K562 (cell line): ENCODE measurements around the gene MBD6. TPM values are rescaled to one million over a fixed set of nuclear protein-coding genes. Genes with fewer than 3 reads are reported as not detected.

Experiments used
- ARID3B ChIP-seq: fragments of 250-450 bp; sonication (Bioruptor Pico); IDR thresholded peaks from 2 replicates; pipeline ENCODE4 v1.4.0; 2020; ENCODE audit warnings: borderline replicate concordance
- ATF4 ChIP-seq: fragments of 450-650 bp; formaldehyde crosslinking; IDR thresholded peaks from 2 replicates; pipeline ENCODE4 v1.4.0; 2022; ENCODE audit warnings: mild to moderate bottlenecking, moderate library complexity
- BHLHE40 ChIP-seq: IDR thresholded peaks from 2 replicates; pipeline ENCODE4 v1.6.1; 2011; ENCODE audit warnings: low read length, improper control_type of control experiment
- BRCA1 ChIP-seq, 2 experiments: fragments of 450-650 bp in 1 of 2; sonication (generic) in 1 of 2; formaldehyde crosslinking in 1 of 2; IDR thresholded peaks; 2 replicates each; pipeline versions ENCODE4 v1.5.0 to v1.6.1; 2017 to 2020; ENCODE audit warnings: mild to moderate bottlenecking in 1 of 2, missing genetic modification reagents in 1 of 2
- CHD4 ChIP-seq: fragments of 200-600 bp; sonication (generic); IDR thresholded peaks from 3 replicates; pipeline ENCODE4 v1.6.1; 2012; ENCODE audit warnings: low read depth, mild to moderate bottlenecking, mixed read lengths, low read length, inconsistent platforms; ENCODE audit not compliant: insufficient read depth, insufficient replicate concordance, poor library complexity, severe bottlenecking
- CTCF ChIP-seq, 3 experiments: IDR thresholded peaks in 2 of 3; conservative IDR thresholded peaks in 1 of 3; 2 replicates each; pipeline ENCODE4 v1.5.1; 2011 to 2012; ENCODE audit warnings: low read length in 3 of 3, mild to moderate bottlenecking in 3 of 3, control low read depth in 2 of 3, improper control_type of control experiment in 1 of 3, inconsistent platforms in 1 of 3, low read depth in 1 of 3, mixed read lengths in 1 of 3, moderate library complexity in 1 of 3; ENCODE audit not compliant: insufficient read depth in 2 of 3
- E2F3 ChIP-seq: fragments of 250-450 bp; sonication (Bioruptor Pico); IDR thresholded peaks from 2 replicates; pipeline ENCODE4 v1.4.0; 2020; ENCODE audit warnings: mild to moderate bottlenecking
- ETV5 ChIP-seq: sonication (generic); formaldehyde crosslinking; IDR thresholded peaks from 2 replicates; pipeline ENCODE4 v1.4.0; 2020; ENCODE audit warnings: low read depth, mild to moderate bottlenecking, missing genetic modification reagents
- GTF2A2 ChIP-seq: IDR thresholded peaks from 2 replicates; pipeline ENCODE4 v1.6.1; 2016; ENCODE audit warnings: mild to moderate bottlenecking, missing genetic modification characterization, missing compliant biosample characterization
- GTF2E2 ChIP-seq: fragments of 200-800 bp; sonication (Bioruptor generic); IDR thresholded peaks from 2 replicates; pipeline ENCODE4 v1.6.1; 2016; ENCODE audit warnings: missing genetic modification characterization, missing compliant biosample characterization
- HLTF ChIP-seq: fragments of 450-650 bp; IDR thresholded peaks from 2 replicates; pipeline ENCODE4 v1.6.1; 2016
- MLX ChIP-seq, 2 experiments: fragments of 450-650 bp in 1 of 2; sonication (generic) in 1 of 2; formaldehyde crosslinking; conservative IDR thresholded peaks; 2 replicates each; pipeline versions ENCODE4 v1.4.0 to v1.8.1; 2020 to 2022; ENCODE audit warnings: mild to moderate bottlenecking in 1 of 2, missing genetic modification reagents in 1 of 2
- PHF21A ChIP-seq: fragments of 450-650 bp; IDR thresholded peaks from 2 replicates; pipeline ENCODE4 v1.6.1; 2017; ENCODE audit warnings: low read depth, borderline replicate concordance
- RAD21 ChIP-seq, 2 experiments: fragments of 250-450 bp in 1 of 2; fragments of 450-650 bp in 1 of 2; sonication (Bioruptor Pico) in 1 of 2; formaldehyde crosslinking in 1 of 2; IDR thresholded peaks in 1 of 2; conservative IDR thresholded peaks in 1 of 2; 2 replicates each; pipeline versions ENCODE4 v1.4.0 to v1.8.0; 2020 to 2022; ENCODE audit warnings: mild to moderate bottlenecking in 2 of 2, moderate library complexity in 1 of 2
- SMC3 ChIP-seq: conservative IDR thresholded peaks from 2 replicates; pipeline ENCODE4 v1.6.1; 2011; ENCODE audit warnings: low read depth, low read length, improper control_type of control experiment; ENCODE audit not compliant: insufficient read depth
- STAT5A ChIP-seq: IDR thresholded peaks from 2 replicates; pipeline ENCODE4 v1.6.1; 2012; ENCODE audit warnings: low read length, inconsistent platforms, borderline replicate concordance
- TCF3 ChIP-seq: sonication (generic); formaldehyde crosslinking; IDR thresholded peaks from 2 replicates; pipeline ENCODE4 v1.4.0; 2020; ENCODE audit warnings: mild to moderate bottlenecking, missing genetic modification reagents
- TEAD1 ChIP-seq, 2 experiments: fragments of 450-650 bp in 1 of 2; sonication (generic) in 1 of 2; formaldehyde crosslinking; IDR thresholded peaks; 2 replicates each; pipeline versions ENCODE4 v1.4.0 to v1.8.0; 2020 to 2022; ENCODE audit warnings: mild to moderate bottlenecking in 2 of 2, missing genetic modification reagents in 1 of 2
- ZFX ChIP-seq: sonication (generic); formaldehyde crosslinking; IDR thresholded peaks from 2 replicates; pipeline ENCODE4 v1.8.0; 2022; ENCODE audit warnings: mild to moderate bottlenecking, missing genetic modification reagents, moderate library complexity
- ZNF311 ChIP-seq: fragments of 250-450 bp; sonication (Bioruptor Pico); IDR thresholded peaks from 2 replicates; pipeline ENCODE4 v1.4.0; 2020; ENCODE audit warnings: mild to moderate bottlenecking, moderate library complexity
- ZNF324 ChIP-seq: fragments of 250-450 bp; sonication (Bioruptor Pico); IDR thresholded peaks from 2 replicates; pipeline ENCODE4 v1.4.0; 2020; ENCODE audit warnings: mild to moderate bottlenecking
- ZNF79 ChIP-seq: fragments of 250-450 bp; sonication (Bioruptor Pico); IDR thresholded peaks from 2 replicates; pipeline ENCODE4 v1.4.0; 2020; ENCODE audit warnings: low read depth, mild to moderate bottlenecking, moderate library complexity
- polyA plus RNA-seq, 8 experiments: library from polyadenylated mRNA; depleted of rRNA in 4 of 8; stranded (reverse) in 5 of 8; unstranded in 3 of 8; fragments of >200 nt; fragmentation: Nextera tagmentation in 2 of 8; fragmentation: Illumina TruSeq in 1 of 8; extraction: Ambion mirVana in 2 of 8; extraction: Trizol in 1 of 8; gene quantifications; 2 replicates each; pipeline versions ENCODE4 v1.2.1 to v1.2.3, GENCODE V29; 2011 to 2014; ENCODE audit warnings: inconsistent platforms in 1 of 8, missing spikeins in 1 of 8
- total RNA-seq, 7 experiments: library from RNA; depleted of rRNA in 6 of 7; stranded (reverse); fragments of >200 nt in 6 of 7; fragmentation: Illumina TruSeq in 2 of 7; extraction: Trizol in 2 of 7; gene quantifications; 2 replicates each; pipeline versions ENCODE4 v1.2.1 to v1.2.3, GENCODE V29; 2011 to 2021; ENCODE audit warnings: low replicate concordance in 1 of 7

The MBD6 gene
- total and polyA plus RNA-seq, 9 of the 15 experiments (the other 6 are each of a cell fraction or from before 2014, with no cell fraction given) = 2.0 to 54.8 (median 3.8) TPM

GRCh38 chr12:57521525-57522010 lies 1.1 kb upstream of the MBD6 start (continued):
- TF ChIP-seq ZNF311 (CRISPR knock-in tag) = peak; percentile 24; the same call in 1 of the 2 replicates
- no peak for TF ChIP-seq SMC3
- TF ChIP-seq MLX (CRISPR knock-in tag; conservative IDR thresholded peaks at IDR 0.05) = 0 out of 4 replicates have a peak, but pooled peaks of 1 of the 2 experiments have one; percentile 10
- peak; percentile 45; the same call in 1 of the 2 replicates for TF ChIP-seq ATF4 (CRISPR knock-in tag)
- no peak for TF ChIP-seq BRCA1 (IDR thresholded peaks at IDR 0.05)
- no peak for TF ChIP-seq BRCA1 (CRISPR knock-in tag; IDR thresholded peaks at IDR 0.05)
- TF ChIP-seq GTF2E2 (tag) = peak; percentile 39; the same call in 1 of the 2 replicates
- 0 out of 2 replicates have a peak, but pooled peaks have one; percentile 4 for TF ChIP-seq HLTF
- 0 out of 2 replicates have a peak, but pooled peaks have one; percentile 33 for TF ChIP-seq GTF2A2 (tag)
- peak; percentile 4; the same call in 1 of the 2 replicates for TF ChIP-seq ZNF324
- TF ChIP-seq STAT5A = 0 out of 2 replicates have a peak, but pooled peaks have one; percentile 0
- 0 out of 2 replicates have a peak, but pooled peaks have one; percentile 23 for TF ChIP-seq ETV5 (CRISPR knock-in tag)
- peak; percentile 23 to 34 (median 34); a peak in 3 of 6 replicates for TF ChIP-seq CTCF (IDR thresholded peaks at IDR 0.05 in 2 of 3, conservative IDR thresholded peaks at IDR 0.05 in 1 of 3; ENCODE audit: insufficient read depth in 2 of 3, low read depth in 1 of 3, low read length in 3 of 3)
- TF ChIP-seq BHLHE40 = peak; percentile 22; the same call in 1 of the 2 replicates
- no peak for TF ChIP-seq CHD4
- TF ChIP-seq PHF21A = 0 out of 2 replicates have a peak, but pooled peaks have one; percentile 56
- peak; percentile 36; the same call in 1 of the 2 replicates for TF ChIP-seq ZNF79 (CRISPR knock-in tag)
- peak; percentile 9; the same call in 1 of the 2 replicates for TF ChIP-seq TCF3
- peak in 1 of 2 experiments; percentile 53; a peak in 1 of 4 replicates for TF ChIP-seq TEAD1 (CRISPR knock-in tag; IDR thresholded peaks at IDR 0.05)
- peak; percentile 58; the same call in 1 of the 2 replicates for TF ChIP-seq E2F3 (CRISPR knock-in tag)
- peak in 1 of 2 experiments; percentile 27; a peak in 1 of 4 replicates for TF ChIP-seq RAD21 (CRISPR knock-in tag; conservative IDR thresholded peaks at IDR 0.05 in 1 of 2, IDR thresholded peaks at IDR 0.05 in 1 of 2)
- 0 out of 2 replicates have a peak, but pooled peaks have one; percentile 70 for TF ChIP-seq ARID3B
- TF ChIP-seq ZFX = peak; percentile 63
